Posterior vena cava (tissue), 2 donors: ENCODE data around the gene ZFYVE9. TPM values are rescaled to one million over a fixed set of nuclear protein-coding genes. Genes with fewer than 3 reads are reported as not detected.
"Not testable (repeated sequence)": the region's sequence is repeated elsewhere in the genome, so short reads cannot be mapped to it uniquely, and the experiment has no call there.

Source experiments
- DNase-seq: peaks from one replicate; pipeline ENCODE4 v3.0.0-alpha.2; 2020; ENCODE audit warnings: low spot score
- intact Hi-C, 2 donors: fragments of 100-400 bp; cut with DNase I; formaldehyde crosslinking; loops; one replicate each; pipeline versions ENCODE4 v1.14.1 to v1.14.2; 2022 to 2023
- total RNA-seq, 2 donors: library from RNA; stranded (reverse); fragmentation: NEBNext Ultra II Directional; extraction: Animal tissue kit (Norgen Biotek cat#: 25700); gene quantifications; one replicate each; pipeline ENCODE4 v1.2.1, GENCODE V29; 2021
- donor health status: DM: yes; HTN: yes; CAD: no.
- donor health status: DM: yes; HTN: yes; CAD: no.

Gene ZFYVE9
- total RNA-seq, 2 donors from 2014 or later = 19.0 to 19.8 TPM

DNA sequence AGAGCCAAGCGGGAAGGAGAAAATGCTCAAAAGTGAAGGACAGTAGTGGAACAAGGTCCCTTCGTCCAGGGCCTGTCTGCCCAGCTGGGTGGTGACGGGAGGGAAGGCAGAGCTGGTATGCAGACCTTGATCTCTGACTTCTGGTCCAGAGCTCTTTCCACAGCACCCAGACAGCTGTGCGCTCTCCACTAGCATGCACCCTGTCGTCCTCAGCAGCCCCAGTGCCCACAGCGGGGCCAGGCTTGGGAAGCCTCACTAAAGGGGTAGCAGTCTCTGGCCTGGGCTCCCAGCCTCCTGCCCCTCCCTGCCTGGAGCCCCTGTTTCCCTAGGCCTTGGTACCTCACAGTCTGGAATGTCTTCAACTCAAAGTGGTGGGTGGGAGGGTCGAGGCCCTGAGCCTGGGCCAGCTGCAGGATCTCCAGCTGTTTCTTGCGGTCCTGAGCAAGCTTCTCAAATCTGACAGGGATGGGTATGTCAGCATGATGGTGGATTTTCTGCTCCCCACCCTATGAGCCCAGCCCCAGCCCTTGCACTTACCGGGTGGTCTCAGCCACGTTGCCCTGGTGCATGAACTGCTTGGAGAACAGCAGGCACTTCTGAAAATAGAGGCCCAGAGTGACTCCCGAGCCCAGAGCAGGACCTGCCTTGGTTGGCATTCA is 214.1 kb downstream of the ZFYVE9 start:
- DNase-seq = no peak
- intact Hi-C loops = no loop called here

DNA sequence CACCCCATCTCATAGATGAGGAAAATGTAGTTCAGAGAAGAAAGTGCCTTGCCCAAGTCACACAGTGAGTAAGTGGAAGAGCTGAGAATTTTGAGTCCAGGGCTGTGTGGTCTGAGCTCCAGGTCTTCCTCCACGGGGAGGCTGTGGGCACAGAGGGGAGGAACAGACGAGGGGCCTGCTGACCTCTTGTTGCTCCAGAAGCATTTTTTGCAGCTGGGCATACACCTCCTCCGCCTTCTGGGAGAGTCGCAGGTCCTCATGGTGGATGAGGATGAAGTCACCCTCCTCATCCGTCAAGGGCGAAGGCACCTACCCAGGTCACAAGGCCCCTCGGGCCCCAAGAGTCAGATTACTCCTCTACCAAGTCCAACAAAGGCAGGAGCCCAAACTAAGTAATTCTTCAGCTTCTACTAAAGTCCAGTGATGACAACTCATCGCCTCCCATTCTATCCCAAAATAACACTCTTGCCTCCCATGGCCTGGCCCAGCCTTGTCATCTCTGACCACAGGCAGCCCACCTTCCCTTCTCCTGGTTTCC is 215.0 kb downstream of the ZFYVE9 start:
- intact Hi-C loops = no loop called here
- DNase-seq = no peak

DNA sequence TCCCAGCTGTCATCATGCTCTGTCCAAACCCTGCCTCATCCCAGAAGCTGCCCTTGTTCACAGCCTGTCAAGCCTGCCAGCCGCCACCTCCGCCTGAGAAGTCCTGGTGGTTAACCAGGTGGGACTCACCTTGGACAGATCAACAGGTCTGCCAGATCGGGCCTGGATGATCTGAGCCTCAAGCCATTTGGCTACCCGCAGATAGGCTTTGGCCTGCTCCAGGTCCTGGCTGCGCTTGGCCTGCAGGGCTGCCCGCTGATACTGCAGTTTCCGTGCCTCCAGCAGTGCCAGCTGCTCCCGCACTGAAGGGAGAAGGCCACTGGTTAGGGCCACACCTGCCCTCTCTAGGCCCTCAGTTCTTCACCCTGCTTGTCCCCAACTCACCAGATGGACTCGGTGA is 215.5 kb downstream of the ZFYVE9 start:
- DNase-seq = no peak
- intact Hi-C loops = no loop called here

- intact Hi-C loops = no loop called here
- DNase-seq = no peak
Measured at GRCh38 chr1:52358851-52359497, 217.1 kb downstream of the ZFYVE9 start.

- no peak for DNase-seq
Measured at GRCh38 chr1:52359676-52360594, 218.0 kb downstream of the ZFYVE9 start.

DNA sequence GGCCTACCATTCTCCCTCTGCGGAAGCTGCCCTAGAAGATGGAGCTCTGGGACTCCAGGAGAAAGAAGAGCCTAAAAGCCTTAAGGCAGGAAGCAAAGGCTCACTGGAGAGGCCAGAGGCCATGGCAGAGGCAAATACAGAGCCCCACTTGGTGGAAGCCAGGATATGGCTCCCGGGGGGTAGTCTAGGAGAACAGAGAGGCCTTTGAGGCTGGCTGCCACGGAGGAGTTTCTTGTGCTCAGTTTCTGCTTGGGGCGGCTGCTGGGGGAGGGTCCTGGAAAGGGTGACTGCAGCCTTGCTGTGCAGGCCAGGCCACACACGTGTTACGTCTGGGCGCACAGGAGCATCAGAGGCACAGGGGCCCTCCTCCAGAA is 218.7 kb downstream of the ZFYVE9 start:
- intact Hi-C loops = no loop called here
- no peak for DNase-seq

More at GRCh38 chr1:52359676-52360594, 218.0 kb downstream of the ZFYVE9 start:
- intact Hi-C loops = no loop called here

DNA sequence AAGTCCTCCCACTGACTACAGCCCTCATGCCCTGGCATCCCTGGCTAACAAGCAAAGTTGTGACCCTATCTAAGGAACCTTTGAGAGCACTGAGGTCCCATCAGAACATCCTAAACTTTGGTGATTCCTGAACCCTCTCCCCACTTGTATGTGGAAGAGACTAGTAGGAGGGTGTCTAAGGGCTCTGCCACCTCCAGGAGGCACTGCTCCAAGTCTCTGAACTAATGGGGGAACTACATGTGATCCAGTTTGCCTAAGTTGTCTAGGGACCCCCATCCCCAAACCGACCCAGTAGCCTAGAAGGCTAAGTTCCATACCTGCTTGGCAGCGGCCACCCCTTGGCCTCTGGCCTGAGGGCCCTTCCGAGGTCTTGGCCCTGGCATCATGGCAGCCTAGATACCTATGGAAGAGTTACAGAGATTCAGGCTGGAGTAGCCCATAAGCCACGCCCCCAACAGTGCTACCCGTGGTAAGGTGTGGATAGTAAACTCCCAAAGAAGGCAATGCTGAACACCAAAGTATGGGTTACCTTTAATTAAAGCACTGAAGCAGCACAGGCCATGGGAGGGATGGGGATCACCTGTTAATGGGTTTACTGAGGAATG is 222.4 kb downstream of the ZFYVE9 start:
- no peak for DNase-seq
- intact Hi-C loops = no loop called here

DNA sequence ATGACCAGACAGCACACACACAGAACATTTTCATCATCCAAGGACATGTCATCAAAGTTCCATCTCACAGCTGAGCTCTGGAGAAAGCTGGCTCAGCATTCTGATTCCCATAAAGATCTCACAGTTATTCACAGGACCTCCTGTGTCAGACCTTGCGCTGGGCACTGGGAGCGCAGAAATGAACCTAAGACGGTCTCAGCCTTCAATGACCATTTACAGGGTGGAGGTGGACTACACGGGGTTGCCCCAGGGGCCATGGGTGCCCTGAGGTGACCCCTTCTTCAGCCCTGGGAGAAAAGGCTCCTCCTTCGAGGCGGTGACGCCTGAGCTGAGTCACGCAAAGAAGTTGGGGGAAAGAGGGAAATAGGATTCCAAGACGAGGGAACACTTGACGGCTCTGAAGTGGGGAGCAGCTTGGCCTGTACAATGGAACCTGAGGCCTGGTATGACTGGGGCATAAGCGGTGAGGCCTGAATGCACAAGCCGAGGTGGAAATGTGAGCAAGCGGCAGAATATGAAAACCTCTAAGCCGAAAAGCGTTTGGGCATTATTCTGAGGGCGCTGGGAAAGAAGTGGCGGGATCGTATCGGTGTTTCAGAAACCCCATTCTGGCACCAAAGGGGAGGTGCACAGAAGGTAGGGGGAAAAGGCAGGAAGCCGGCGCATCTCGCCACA is 223.3 kb downstream of the ZFYVE9 start:
- DNase-seq = peak; percentile 90
- intact Hi-C loops = no loop called here

GRCh38 chr1:52365746-52366516 is 224.0 kb downstream of the ZFYVE9 start, which contains the start of gene CC2D1B:
Gene CC2D1B, minus strand, starts transcription at chr1:52366205. Its CDS starts 1,585 bp downstream, at chr1:52364620.
- intact Hi-C loops = no loop called here
- DNase-seq = peak; percentile 99

DNA sequence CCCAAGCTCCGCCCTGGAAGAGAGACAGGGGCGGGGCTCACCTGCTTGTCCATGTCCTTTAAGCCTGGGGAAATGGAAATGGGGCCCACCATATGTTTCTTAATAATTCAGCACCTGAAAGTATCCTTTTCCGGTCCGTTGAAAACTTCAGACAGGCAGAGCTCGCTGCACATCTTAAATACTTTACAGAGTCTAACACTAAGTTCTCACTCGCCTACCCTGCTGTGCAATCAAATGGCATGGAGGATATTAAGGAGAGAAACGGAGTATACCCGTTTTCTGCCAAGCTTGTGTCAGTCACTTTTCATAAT is 224.6 kb downstream of the ZFYVE9 start:
- intact Hi-C loops = no loop called here
- DNase-seq = no peak

DNA sequence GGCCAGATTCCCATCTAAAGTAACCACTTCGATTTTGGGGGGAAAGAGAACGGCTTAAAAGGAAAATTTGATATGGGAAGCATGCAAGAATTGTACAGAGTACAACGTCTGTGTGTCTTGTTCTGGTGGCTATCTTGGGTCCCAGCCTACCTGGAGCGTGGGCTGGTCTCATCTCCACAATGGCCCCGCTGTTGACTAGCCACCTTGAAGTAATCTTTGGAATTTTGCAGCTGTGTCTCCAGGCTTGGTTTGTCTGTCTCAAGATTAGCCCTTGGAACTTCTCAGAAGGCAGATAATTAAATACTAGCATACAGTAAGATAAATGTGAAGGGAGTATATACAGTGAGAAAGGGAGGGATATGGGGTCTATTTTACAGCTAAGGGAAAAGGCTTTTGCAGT is 225.4 kb downstream of the ZFYVE9 start:
- intact Hi-C loops = no loop called here
- DNase-seq = no peak

GRCh38 chr1:52368383-52369172 is 226.7 kb downstream of the ZFYVE9 start:
- intact Hi-C loops = no loop called here
- no peak for DNase-seq

DNA sequence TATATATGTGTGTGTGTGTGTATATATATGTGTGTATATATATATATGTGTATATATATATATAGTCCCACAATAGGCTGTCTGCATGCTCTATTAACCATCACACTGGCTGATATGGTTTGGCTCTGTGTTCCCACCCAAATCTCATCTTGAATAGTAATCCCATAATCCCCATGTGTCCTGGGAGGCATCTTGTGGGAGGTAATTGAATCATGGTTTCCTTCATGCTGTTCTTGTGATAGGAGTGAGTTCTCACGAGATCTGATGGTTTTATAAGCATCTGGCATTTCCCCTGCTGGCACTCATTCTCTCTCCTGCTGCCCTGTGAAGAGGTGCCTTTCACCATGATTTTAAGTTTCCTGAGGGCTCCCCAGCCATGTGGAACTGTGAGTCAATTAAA is 228.0 kb downstream of the ZFYVE9 start:
- DNase-seq, intact Hi-C loops: not testable (repeated sequence)

GRCh38 chr1:52385376-52385775 is 243.5 kb downstream of the ZFYVE9 start:
- no peak for DNase-seq
- intact Hi-C loops = loop anchor here in 1 of 2 donors (5.0 kb wide), 1 partner anchor 747 kb away; no protein-coding TSS in a partner anchor

DNA sequence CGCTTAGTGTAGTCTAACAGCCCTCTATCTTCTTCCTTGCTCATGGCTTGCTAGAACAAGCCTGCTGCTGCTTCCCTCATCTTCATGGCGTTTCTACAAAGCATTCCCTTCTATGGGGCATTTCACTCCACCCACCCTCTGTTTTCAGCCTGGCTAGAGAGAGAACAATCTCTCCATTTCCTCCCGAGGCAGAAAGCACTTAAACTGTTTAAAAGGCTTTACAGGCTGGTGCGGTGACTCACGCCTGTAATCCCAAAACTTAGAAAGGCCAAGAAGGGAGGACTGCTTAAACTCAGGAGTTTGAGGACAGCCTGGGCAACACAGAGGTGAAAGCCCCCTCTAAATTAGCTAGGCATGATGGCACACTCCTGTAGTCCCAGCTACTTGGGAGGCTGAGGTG is 244.6 kb downstream of the ZFYVE9 start:
- intact Hi-C loops = loop anchor here in 1 of 2 donors (5.0 kb wide), 1 partner anchor 746 kb away; no protein-coding TSS in a partner anchor
- DNase-seq = no peak

DNA sequence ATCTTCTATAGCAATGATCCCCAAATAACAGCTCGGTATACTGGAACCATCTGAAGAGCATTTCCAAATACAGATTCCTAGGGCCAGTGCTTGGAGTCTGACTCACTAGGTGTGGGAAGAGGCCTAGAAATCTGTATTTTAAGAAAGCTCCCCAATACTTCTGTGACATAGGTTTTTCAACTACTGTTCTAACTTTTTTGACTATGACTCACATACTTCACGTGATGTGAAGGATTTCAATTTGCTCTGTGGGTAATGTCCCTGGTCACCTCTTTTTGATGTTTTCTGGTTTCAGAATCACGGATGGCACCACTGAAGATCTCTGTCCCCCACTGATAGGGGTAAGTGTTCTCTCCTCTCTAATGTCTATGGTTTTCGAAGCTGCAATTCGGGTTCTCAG is 251.3 kb downstream of the ZFYVE9 start:
- DNase-seq = no peak
- intact Hi-C loops = no loop called here
